HL-60/S4 (cell line): ENCODE data around the gene PRPF19.

Source experiments
- in situ Hi-C: fragments of 300-500 bp; cut with MboI; formaldehyde crosslinking; loops from 2 replicates; pipeline ENCODE4 v1.14.3; 2022; ENCODE audit warnings: low sequenced_read_pairs

The PRPF19 gene

GRCh38 chr11:60860943-60861342 is 45.4 kb downstream of the PRPF19 start:
- in situ Hi-C loops: no loop called here

- in situ Hi-C loops: no loop called here
Observed at GRCh38 chr11:60859616-60860250, 46.7 kb downstream of the PRPF19 start.

- in situ Hi-C loops: no loop called here
Observed at GRCh38 chr11:60858731-60859464, 47.5 kb downstream of the PRPF19 start.

- in situ Hi-C loops: no loop called here
Observed at GRCh38 chr11:60858236-60858635, 48.1 kb downstream of the PRPF19 start.

GRCh38 chr11:60857378-60858232 is 48.8 kb downstream of the PRPF19 start:
- in situ Hi-C loops: no loop called here

- in situ Hi-C loops: no loop called here
Observed at GRCh38 chr11:60855726-60856633, 50.4 kb downstream of the PRPF19 start, which contains the start of gene PTGDR2. PTGDR2 (minus strand) TSS chr11:60855950; CDS start chr11:60853722, 2,228 bp downstream.

GRCh38 chr11:60854847-60855725 is 51.3 kb downstream of the PRPF19 start:
- in situ Hi-C loops: no loop called here

GRCh38 chr11:60854140-60854846 is 52.1 kb downstream of the PRPF19 start:
- in situ Hi-C loops: no loop called here

- in situ Hi-C loops: no loop called here
Observed at GRCh38 chr11:60852982-60853950, 53.1 kb downstream of the PRPF19 start.

GRCh38 chr11:60852117-60852981 is 54.0 kb downstream of the PRPF19 start:
- in situ Hi-C loops: no loop called here

GRCh38 chr11:60851327-60852104 is 54.9 kb downstream of the PRPF19 start:
- in situ Hi-C loops: no loop called here

- in situ Hi-C loops: loop anchor here (25.0 kb wide), 1 partner anchor 337 kb away; no protein-coding TSS in a partner anchor
Observed at GRCh38 chr11:60849641-60850520, 56.5 kb downstream of the PRPF19 start.

- in situ Hi-C loops: loop anchor here (25.0 kb wide), 1 partner anchor 339 kb away; no protein-coding TSS in a partner anchor
Observed at GRCh38 chr11:60848714-60849151, 57.7 kb downstream of the PRPF19 start.

- in situ Hi-C loops: loop anchor here (25.0 kb wide), 1 partner anchor 339 kb away; no protein-coding TSS in a partner anchor
Observed at GRCh38 chr11:60847896-60848295, 58.5 kb downstream of the PRPF19 start.

GRCh38 chr11:60847281-60847680 is 59.1 kb downstream of the PRPF19 start:
- in situ Hi-C loops: loop anchor here (25.0 kb wide), 1 partner anchor 340 kb away; no protein-coding TSS in a partner anchor
